GM13977 (cell line): ENCODE data around the gene ABI1.
"Not testable (repeated sequence)": the region's sequence is repeated elsewhere in the genome, so short reads cannot be mapped to it uniquely, and the experiment has no call there.

Source experiments
- DNase-seq: peaks from one replicate; pipeline ENCODE4 v3.0.0; 2012; ENCODE audit warnings: low spot score
- in situ Hi-C: fragments of 300-500 bp; cut with MboI; formaldehyde crosslinking; loops from one replicate; pipeline ENCODE4 v1.12.0; 2022; ENCODE audit warnings: low sequenced_read_pairs, low pct_unique_long_range_greater_than_20kb, mixed read lengths, inconsistent platforms; ENCODE audit not compliant: unreplicated experiment
- TF ChIP-seq, protein P1 (sequence below): IDR thresholded peaks from 2 replicates; pipeline ENCODE4 v1.5.1; 2012; ENCODE audit warnings: mild to moderate bottlenecking, control low read depth; ENCODE audit not compliant: insufficient read depth; ENCODE audit errors: extremely low read depth, missing control alignments

The ABI1 gene

DNA sequence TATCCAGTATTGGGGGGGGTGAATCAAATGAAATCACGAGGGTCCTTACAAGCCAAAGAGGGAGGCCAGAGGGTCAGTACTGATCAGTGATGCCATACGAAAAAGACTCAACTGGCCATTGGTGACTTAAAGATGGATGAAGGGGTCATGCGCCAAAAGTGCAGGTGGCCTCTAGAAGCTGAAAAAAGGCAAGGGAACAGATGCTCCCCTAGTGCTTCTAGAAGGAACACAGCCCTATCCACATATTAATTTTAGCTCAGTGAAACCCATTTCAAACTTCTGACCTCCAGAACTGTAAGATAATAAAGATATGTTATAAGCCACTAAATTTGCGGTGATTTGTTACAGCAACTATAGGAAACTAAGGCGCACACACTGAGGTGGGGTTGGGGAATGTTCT is 62.5 kb downstream of the ABI1 start:
- DNase-seq, result no peak
- TF ChIP-seq, protein P1, sequence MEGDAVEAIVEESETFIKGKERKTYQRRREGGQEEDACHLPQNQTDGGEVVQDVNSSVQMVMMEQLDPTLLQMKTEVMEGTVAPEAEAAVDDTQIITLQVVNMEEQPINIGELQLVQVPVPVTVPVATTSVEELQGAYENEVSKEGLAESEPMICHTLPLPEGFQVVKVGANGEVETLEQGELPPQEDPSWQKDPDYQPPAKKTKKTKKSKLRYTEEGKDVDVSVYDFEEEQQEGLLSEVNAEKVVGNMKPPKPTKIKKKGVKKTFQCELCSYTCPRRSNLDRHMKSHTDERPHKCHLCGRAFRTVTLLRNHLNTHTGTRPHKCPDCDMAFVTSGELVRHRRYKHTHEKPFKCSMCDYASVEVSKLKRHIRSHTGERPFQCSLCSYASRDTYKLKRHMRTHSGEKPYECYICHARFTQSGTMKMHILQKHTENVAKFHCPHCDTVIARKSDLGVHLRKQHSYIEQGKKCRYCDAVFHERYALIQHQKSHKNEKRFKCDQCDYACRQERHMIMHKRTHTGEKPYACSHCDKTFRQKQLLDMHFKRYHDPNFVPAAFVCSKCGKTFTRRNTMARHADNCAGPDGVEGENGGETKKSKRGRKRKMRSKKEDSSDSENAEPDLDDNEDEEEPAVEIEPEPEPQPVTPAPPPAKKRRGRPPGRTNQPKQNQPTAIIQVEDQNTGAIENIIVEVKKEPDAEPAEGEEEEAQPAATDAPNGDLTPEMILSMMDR, result no peak
- in situ Hi-C loops, result no loop called here

DNA sequence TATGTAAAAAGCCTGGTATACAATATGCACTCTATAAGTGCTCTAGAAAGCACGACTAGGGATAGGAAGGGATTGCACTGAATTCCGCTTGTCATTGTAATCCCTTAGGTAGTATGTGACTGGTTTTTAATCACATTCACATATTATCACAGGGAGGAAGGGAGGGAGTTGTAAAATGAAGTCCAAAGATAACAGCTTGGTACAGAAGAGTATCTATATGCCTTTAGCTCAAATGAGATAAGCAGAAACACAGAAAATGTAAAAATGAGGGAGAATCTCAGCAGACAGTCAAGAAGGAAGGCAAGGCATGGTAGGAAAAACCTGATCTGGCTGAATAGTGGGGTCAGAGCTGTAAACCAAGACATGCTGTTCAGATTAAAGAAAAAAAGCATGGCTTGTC is 63.4 kb downstream of the ABI1 start:
- DNase-seq, result no peak
- in situ Hi-C loops, result no loop called here
- TF ChIP-seq, protein P1, result no peak

DNA sequence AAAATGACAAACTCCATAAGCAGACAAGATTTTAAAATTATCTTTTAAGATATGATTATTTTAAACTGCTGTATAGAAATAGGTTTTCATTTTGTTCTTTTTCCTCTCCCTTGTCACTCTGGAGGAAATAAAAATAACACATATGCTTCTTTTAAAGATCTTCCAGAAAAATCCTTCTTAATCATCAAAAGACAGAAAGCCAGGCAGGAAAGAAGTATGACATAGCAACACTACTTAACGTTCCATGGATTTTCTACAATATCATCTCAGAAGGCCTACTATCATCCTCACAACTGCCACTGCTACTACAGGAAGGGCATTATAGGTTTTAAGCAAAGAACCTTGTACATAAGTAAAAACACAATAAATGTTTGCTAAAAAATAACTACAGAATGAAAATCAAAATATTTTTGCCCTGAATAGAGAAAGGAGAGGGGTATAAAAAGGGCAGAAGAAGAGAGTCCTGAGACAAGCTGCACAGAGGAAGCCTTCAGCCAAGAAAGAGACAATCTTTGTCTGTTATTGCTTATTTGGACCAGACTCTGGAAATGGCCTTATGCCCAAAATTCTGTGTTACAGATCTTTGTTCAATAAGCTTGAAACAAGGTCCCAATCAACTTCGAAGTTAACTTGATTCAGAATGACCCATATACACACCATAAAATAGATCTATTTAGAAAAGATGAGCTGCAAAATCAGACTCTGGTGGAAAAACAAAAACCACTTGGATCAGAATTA is 67.8 kb downstream of the ABI1 start:
- no peak for DNase-seq
- in situ Hi-C loops, result no loop called here
- TF ChIP-seq, protein P1, result no peak

DNA sequence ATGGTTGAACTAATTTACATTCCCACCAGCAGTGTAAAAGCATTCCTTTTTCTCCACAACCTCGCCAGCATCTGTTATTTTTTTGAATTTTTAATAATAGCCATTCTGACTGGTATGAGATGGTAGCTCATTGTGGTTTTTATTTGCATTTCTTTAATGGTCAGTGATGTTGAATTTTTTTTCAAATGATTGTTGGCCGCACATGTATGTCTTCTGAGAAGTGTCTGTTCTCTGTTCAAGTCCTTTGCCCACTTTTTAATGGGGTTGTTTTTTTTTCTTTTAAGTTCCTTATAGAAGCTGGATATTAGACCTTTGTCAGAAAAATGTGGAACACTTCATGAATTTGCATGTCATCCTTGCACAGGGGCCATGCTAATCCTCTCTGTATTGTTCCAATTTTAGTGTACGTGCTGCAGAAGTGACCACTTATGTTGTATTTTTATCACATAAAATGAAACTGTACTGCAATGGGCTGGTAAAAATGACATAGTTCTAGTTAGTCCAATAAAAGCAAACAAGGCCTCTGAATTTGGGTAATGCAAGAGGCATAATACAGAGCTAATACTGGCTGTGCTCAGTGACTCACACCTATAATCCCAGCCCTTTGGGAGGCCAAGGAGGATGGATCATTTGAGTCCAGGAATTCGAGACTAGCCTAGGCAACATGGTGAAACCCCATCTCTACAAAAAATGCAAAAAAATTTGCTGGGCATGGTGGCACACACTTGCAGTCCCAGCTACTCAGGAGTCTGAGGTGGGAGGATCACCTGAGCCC is 70.3 kb downstream of the ABI1 start:
- no peak for DNase-seq
- TF ChIP-seq, protein P1, result no peak
- in situ Hi-C loops, result no loop called here

DNA sequence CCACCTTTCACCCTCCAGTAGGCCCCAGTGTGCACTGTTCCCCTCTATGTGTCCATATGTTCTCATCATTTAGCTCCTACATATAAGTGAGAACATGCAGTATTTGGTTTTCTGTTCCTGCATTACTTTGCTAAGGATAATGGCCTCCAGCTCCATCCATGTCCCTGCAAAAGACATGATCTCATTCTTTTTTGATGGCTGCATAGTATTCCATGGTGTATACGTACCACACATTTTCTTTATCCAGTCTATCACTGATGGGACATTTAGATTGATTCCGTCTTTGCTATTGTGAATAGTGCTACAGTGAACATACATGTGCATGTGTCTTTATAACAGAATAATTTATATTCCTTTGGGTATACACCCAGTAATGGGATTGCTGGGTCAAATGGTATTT is 71.0 kb downstream of the ABI1 start:
- DNase-seq, in situ Hi-C loops: not testable (repeated sequence)

DNA sequence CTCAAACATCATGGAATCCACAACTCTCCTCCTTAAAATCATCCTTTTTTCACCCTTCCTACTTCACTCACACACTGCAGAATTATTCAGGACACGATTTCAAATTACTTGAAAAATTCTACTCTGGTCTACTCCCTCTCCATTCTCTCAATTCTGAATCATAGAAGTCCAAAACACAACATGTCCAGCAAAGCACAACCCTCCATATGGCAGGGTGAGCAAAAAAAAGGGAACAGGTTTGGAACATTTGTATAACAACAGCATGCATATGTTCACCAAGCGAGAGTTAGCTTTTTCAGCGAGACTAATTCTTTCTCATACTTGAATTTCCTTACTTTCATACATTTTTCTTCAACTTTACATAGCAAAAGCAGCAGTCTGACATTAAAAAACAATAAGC is 73.4 kb downstream of the ABI1 start:
- in situ Hi-C loops, result no loop called here
- TF ChIP-seq, protein P1, result no peak
- DNase-seq, result no peak

DNA sequence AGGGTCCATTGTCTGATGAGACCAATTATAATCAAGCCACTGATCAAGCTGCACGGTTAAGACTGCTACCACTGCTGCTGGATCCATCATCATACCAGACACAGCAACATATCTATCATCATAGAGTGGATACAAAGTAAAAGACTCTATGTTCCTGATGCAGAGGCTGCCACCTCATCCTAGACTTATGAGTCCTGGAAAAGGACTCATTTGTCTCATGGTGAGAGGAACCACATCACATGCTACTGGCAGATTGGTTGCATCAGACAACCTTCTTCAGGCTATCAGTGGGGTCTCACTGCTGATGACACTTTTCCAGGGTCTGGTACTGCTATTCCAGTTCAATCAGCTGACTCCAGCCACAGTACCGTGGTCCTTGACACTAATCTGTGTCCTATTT is 79.0 kb downstream of the ABI1 start:
- TF ChIP-seq, protein P1, result no peak
- DNase-seq, result no peak
- in situ Hi-C loops, result no loop called here
